HEK293T (cell line): ENCODE data around the gene DLG2.

Source experiments
- BHLHE40 ChIP-seq: fragments of 450-650 bp; IDR thresholded peaks from 2 replicates; pipeline ENCODE4 v1.6.1; 2016; ENCODE audit warnings: mild to moderate bottlenecking, moderate library complexity, borderline replicate concordance
- CTBP1 ChIP-seq: fragments of 450-650 bp; IDR thresholded peaks from 2 replicates; pipeline ENCODE4 v1.6.1; 2016; ENCODE audit warnings: borderline replicate concordance
- ELF4 ChIP-seq: fragments of 450-650 bp; IDR thresholded peaks from 2 replicates; pipeline ENCODE4 v1.6.1; 2017; ENCODE audit warnings: antibody characterized with exemption
- FOXA1 ChIP-seq: fragments of 450-650 bp; IDR thresholded peaks from 2 replicates; pipeline ENCODE4 v1.6.1; 2016; ENCODE audit warnings: mild to moderate bottlenecking
- FOXK2 ChIP-seq: fragments of 450-650 bp; IDR thresholded peaks from 2 replicates; pipeline ENCODE4 v1.6.1; 2016; ENCODE audit warnings: mild to moderate bottlenecking
- FOXM1 ChIP-seq: fragments of 450-650 bp; IDR thresholded peaks from 2 replicates; pipeline ENCODE4 v1.6.1; 2017; ENCODE audit warnings: mild to moderate bottlenecking, borderline replicate concordance
- HDGF ChIP-seq: fragments of 450-650 bp; IDR thresholded peaks from 2 replicates; pipeline ENCODE4 v1.6.1; 2017; ENCODE audit warnings: antibody characterized with exemption, borderline replicate concordance
- LEF1 ChIP-seq: fragments of 450-650 bp; IDR thresholded peaks from 2 replicates; pipeline ENCODE4 v1.6.1; 2017; ENCODE audit warnings: mild to moderate bottlenecking, borderline replicate concordance
- NFRKB ChIP-seq: fragments of 450-650 bp; IDR thresholded peaks from 2 replicates; pipeline ENCODE4 v1.6.1; 2016; ENCODE audit warnings: mild to moderate bottlenecking, moderate library complexity
- SP1 ChIP-seq: fragments of 450-650 bp; IDR thresholded peaks from 2 replicates; pipeline ENCODE4 v1.6.1; 2017
- SUZ12 ChIP-seq: fragments of 450-650 bp; IDR thresholded peaks from 2 replicates; pipeline ENCODE4 v1.6.1; 2016; ENCODE audit warnings: mild to moderate bottlenecking
- ZNF384 ChIP-seq: fragments of 450-650 bp; IDR thresholded peaks from 2 replicates; pipeline ENCODE4 v1.6.1; 2016
- TF ChIP-seq, protein P1 (sequence below): fragments of 450-650 bp; IDR thresholded peaks from 2 replicates; pipeline ENCODE4 v1.6.1; 2016

DNA sequence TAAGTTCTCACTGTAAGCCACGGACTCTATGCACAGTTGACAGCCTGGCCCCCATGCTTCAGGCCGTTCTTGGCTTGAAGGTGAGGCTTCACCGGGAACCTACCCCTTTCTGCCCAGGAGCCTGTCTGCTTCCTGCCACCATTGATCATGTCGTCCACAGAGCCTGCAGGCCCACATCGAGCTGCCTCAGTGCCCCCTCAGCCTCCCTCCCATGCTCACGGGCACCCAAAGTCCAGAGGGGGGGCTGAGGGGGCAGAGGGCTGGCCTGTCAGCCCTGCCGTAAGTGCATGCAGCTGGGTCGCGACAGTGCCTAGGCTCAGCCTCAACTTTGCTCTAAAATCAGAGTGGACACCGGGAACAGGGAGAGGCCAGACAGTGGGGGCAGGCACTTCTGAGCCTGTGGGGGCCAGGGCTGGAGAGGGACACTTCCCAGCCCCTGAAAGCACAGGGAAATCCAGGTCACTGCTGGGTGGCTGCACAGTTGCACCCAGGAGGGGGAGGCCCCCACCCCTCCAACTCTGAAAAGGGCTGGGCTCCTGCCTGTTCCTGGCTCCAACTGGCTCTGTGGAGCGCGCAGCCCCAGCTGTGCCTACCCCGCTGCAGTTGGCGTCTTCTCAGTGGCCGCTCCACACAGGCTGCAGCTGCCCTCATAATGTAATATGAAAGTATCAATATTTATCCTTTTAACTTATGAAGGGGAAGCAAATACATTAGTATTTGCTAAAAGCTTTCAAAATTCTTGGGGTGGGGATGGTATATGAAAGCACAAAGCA lies 598.6 kb downstream of the DLG2 start:
- no peak for TF ChIP-seq BHLHE40
- TF ChIP-seq ZNF384, result no peak
- TF ChIP-seq LEF1, result no peak
- TF ChIP-seq FOXM1, result no peak
- no peak for TF ChIP-seq SP1
- TF ChIP-seq ELF4, result no peak
- TF ChIP-seq SUZ12, result no peak
- TF ChIP-seq, protein P1, sequence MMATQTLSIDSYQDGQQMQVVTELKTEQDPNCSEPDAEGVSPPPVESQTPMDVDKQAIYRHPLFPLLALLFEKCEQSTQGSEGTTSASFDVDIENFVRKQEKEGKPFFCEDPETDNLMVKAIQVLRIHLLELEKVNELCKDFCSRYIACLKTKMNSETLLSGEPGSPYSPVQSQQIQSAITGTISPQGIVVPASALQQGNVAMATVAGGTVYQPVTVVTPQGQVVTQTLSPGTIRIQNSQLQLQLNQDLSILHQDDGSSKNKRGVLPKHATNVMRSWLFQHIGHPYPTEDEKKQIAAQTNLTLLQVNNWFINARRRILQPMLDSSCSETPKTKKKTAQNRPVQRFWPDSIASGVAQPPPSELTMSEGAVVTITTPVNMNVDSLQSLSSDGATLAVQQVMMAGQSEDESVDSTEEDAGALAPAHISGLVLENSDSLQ, result no peak
- TF ChIP-seq FOXK2, result no peak
- no peak for TF ChIP-seq CTBP1
- TF ChIP-seq NFRKB, result no peak
- no peak for TF ChIP-seq FOXA1
- TF ChIP-seq HDGF, result no peak
